H1 (cell line): Measurements from ENCODE around the gene SRSF8. TPM values are rescaled to one million over a fixed set of nuclear protein-coding genes. Genes with fewer than 3 reads are reported as not detected.

Experiments
- TCF12 ChIP-seq: IDR thresholded peaks from 2 replicates; pipeline ENCODE4 v1.6.1; 2011; ENCODE audit warnings: low read depth, mild to moderate bottlenecking, low read length
- polyA plus RNA-seq, 7 experiments: library from polyadenylated mRNA; depleted of rRNA in 3 of 7; stranded (reverse) in 5 of 7; unstranded in 2 of 7; fragments of >200 nt in 5 of 7; fragments of 200-250 nt in 2 of 7; gene quantifications; 1 replicate in 5 of 7; 2 replicates in 1 of 7; 4 replicates in 1 of 7; pipeline versions ENCODE4 v1.2.1 to v1.2.3, GENCODE V29; 2011 to 2013; ENCODE audit warnings: missing spikeins in 2 of 7, mixed read lengths in 2 of 7
- total RNA-seq: library from RNA; stranded (reverse); fragmentation: NEBNext Ultra II Directional; extraction: Animal tissue kit (Norgen Biotek cat#: 25700); gene quantifications from 2 replicates; pipeline ENCODE4 v1.2.1, GENCODE V29; 2021

The SRSF8 gene
- total and polyA plus RNA-seq, 2 of the 8 experiments (the other 6 are each of a cell fraction or from before 2014, with no cell fraction given): 13.2 to 18.5 TPM

GRCh38 chr11:95101935-95102334 lies 35.2 kb downstream of the SRSF8 start (continued):
- TF ChIP-seq TCF12: no peak
